ENCODE data around the gene SNX6. TPM values are rescaled to one million over a fixed set of nuclear protein-coding genes. Genes with fewer than 3 reads are reported as not detected.
"Not testable (repeated sequence)": the region's sequence is repeated elsewhere in the genome, so short reads cannot be mapped to it uniquely, and the experiment has no call there.

The SNX6 gene
- total and polyA plus RNA-seq, 7 donors, result 69.4 to 136 (median 94.2) TPM

DNA sequence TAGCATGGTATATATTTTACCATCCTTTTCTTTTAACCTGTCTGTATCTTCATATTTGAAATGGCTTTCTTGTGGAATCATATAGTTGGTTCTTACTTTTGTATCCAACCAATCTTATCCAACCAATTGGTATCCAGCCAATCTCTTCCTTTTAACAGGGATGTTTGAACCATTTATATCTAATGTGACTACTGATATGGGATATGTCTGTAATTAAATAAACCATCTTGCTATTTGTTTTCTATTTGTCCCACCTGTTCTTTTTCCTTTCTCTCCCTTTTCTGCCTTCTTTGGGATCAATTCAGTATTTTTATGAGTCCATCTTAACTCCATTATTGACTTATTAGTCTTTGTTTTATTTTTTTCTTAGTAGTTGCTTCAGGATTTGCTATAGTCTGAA, 30.8 kb upstream of the SNX6 start:
- no peaks in the 10 kb centered on the region for H3K36me3 ChIP-seq
- no peaks in the 10 kb centered on the region for H3K9me3 ChIP-seq
- no peaks in the 10 kb centered on the region for H3K4me1 ChIP-seq
- no peaks in the 10 kb centered on the region for H3K27me3 ChIP-seq
- DNase-seq, result no peak
- intact Hi-C loops (cut with DNase I), result no loop called here
- no peak overlapping the region for H3K4me3 ChIP-seq
- TF ChIP-seq POLR2A (IDR thresholded peaks at IDR 0.05), result no peak
- TF ChIP-seq, protein P1, sequence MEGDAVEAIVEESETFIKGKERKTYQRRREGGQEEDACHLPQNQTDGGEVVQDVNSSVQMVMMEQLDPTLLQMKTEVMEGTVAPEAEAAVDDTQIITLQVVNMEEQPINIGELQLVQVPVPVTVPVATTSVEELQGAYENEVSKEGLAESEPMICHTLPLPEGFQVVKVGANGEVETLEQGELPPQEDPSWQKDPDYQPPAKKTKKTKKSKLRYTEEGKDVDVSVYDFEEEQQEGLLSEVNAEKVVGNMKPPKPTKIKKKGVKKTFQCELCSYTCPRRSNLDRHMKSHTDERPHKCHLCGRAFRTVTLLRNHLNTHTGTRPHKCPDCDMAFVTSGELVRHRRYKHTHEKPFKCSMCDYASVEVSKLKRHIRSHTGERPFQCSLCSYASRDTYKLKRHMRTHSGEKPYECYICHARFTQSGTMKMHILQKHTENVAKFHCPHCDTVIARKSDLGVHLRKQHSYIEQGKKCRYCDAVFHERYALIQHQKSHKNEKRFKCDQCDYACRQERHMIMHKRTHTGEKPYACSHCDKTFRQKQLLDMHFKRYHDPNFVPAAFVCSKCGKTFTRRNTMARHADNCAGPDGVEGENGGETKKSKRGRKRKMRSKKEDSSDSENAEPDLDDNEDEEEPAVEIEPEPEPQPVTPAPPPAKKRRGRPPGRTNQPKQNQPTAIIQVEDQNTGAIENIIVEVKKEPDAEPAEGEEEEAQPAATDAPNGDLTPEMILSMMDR (IDR thresholded peaks at IDR 0.05), result no peak
- TF ChIP-seq EP300 (IDR thresholded peaks at IDR 0.05), result no peak
- TF ChIP-seq POLR2AphosphoS5 (IDR thresholded peaks at IDR 0.05), result no peak
- H3K27ac ChIP-seq, result no peak overlapping the region

GRCh38 chr14:34655959-34656358, 26.0 kb upstream of the SNX6 start:
- no peak for TF ChIP-seq POLR2AphosphoS5 (IDR thresholded peaks at IDR 0.05)
- TF ChIP-seq POLR2A (IDR thresholded peaks at IDR 0.05), result no peak
- Histone ChIP-seq H3K27me3 (no peaks in the 10 kb centered on the region), H3K9me3 (no peaks in the 10 kb centered on the region), H3K4me3 (no peak overlapping the region), H3K36me3 (no peaks in the 10 kb centered on the region), H3K27ac (no peak overlapping the region), H3K4me1 (no peaks in the 10 kb centered on the region)
- no peak for DNase-seq
- WGBS, 2 donors, result 74 to 83% methylated on average over 1 of the region's 1 CpG
- intact Hi-C loops (cut with DNase I), result no loop called here

DNA sequence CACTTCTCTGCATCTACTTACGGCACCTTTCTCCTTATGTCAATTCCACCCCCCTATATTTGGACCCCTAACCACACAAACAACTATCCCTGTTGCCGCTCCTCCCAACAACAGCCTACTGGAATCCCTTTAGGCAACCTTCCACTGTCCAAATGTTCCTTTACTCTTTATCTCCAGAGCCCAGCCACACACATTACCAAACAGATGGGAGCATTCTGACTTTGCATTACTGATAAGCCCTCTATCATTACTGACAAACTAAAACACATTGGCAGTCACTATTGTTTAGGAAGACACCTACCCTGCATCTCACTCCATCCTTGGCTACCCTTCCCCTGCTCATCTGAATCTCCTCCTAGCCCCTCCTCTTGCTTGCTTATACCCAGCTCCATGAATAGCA, 23.1 kb upstream of the SNX6 start:
- DNase-seq; intact Hi-C loops (cut with DNase I); H3K4me1 ChIP-seq; H3K36me3 ChIP-seq; H3K27ac ChIP-seq; H3K27me3 ChIP-seq; H3K9me3 ChIP-seq; H3K4me3 ChIP-seq: not testable (repeated sequence)
- WGBS, 2 donors, result 97% methylated on average over 2 of the region's 2 CpGs

DNA sequence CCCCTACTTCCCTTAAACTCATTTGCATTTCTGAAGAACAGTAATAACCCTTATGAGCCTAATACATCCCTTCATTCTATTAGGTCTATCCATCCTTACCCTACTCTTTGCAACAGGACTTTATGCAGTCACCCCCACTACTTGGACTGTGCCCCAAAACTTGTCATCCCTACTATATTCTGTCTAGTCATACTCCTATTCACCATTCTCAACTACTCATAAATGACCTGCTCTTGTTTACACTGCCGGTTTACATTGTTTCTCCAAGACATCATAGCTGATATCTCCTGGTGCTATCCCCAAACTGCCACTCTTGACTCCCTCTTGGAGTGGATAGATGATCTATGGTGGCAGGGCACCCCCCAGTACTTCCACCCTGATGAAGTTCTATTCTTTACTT, 22.4 kb upstream of the SNX6 start:
- DNase-seq; H3K27ac ChIP-seq; H3K27me3 ChIP-seq; H3K36me3 ChIP-seq; H3K4me1 ChIP-seq; H3K9me3 ChIP-seq; intact Hi-C loops (cut with DNase I); H3K4me3 ChIP-seq: not testable (repeated sequence)
- WGBS, 2 donors, result 52 to 81% methylated on average over 1 of the region's 1 CpG

DNA sequence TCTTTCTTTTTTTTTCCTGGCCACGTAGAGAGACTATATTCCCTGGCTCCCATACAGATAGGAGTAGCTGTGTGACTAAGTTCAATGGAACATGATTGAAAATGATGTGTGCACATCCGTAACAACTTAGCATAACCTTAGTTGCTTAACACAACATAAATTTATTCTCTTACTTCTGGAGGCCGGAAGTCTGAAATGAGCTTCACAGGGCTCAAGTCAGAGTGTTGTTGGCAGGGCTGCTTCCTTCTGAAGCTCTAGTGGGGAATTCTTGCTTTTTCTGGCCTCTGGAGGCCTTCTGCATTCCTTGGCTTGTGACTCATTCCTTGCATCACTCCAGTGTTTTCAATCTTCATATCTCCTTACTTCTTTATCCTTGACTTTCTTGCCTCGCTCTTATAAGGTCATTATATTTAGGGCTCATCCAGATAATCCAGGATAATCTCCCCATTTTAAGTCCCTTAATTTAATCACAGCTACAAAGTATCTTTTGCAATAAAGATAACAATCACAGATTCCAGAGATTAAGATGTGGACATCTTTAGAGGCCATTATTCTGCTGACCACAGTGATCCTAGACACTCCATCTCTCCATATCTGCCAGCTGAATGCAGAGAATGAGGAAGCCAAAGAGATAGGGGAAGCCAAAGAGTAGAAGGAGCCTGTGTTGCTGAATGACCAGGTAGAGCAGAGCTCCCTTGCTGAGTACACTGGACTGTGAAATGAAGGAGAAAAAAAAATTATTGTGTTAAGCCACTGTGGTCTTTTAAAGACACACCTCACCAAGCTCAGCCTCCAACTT, 21.0 kb upstream of the SNX6 start:
- Histone ChIP-seq H3K27me3 (no peaks in the 10 kb centered on the region), H3K4me1 (no peaks in the 10 kb centered on the region), H3K27ac (peak overlapping the region in 2 of 4 donors; percentile 18 to 27), H3K36me3 (no peaks in the 10 kb centered on the region), H3K9me3 (no peaks in the 10 kb centered on the region), H3K4me3 (no peak overlapping the region)
- DNase-seq, result no peak
- intact Hi-C loops (cut with DNase I), result no loop called here
- no peak for TF ChIP-seq EP300 (IDR thresholded peaks at IDR 0.05)
- TF ChIP-seq, protein P1 (IDR thresholded peaks at IDR 0.05), result no peak
- TF ChIP-seq POLR2AphosphoS5 (IDR thresholded peaks at IDR 0.05), result no peak
- no peak for TF ChIP-seq POLR2A (IDR thresholded peaks at IDR 0.05)
- WGBS, 2 donors, result 84 to 85% methylated on average over 4 of the region's 4 CpGs

- WGBS, 2 donors, result 85 to 88% methylated on average over 2 of the region's 2 CpGs
- H3K27me3 ChIP-seq; H3K4me3 ChIP-seq; H3K36me3 ChIP-seq; H3K9me3 ChIP-seq; intact Hi-C loops (cut with DNase I); H3K4me1 ChIP-seq; H3K27ac ChIP-seq; DNase-seq: not testable (repeated sequence)
Observed at GRCh38 chr14:34650006-34650405, 20.1 kb upstream of the SNX6 start.

DNA sequence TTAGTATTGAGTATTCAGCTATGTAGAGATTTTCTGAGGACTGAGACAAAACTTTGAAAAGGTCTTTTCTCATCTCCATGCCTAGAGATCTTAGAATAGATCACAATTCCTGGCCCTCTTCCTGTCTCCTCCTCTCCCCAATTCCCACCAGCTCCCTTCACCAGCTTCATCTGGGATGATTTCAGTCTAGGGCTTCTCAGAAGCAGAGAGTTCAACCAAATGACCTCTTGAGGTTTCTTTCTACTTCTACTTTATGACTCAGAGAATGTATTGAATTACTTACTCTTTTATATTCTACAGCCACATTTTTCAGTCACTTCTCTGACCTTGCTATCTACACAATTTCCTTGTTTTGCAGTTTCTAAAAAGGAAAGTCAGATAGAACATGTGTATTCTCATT, 19.4 kb upstream of the SNX6 start:
- intact Hi-C loops (cut with DNase I), result no loop called here
- Histone ChIP-seq H3K27me3 (no peaks in the 10 kb centered on the region), H3K9me3 (no peaks in the 10 kb centered on the region), H3K4me3 (no peak overlapping the region), H3K36me3 (no peaks in the 10 kb centered on the region), H3K27ac (no peak overlapping the region), H3K4me1 (no peaks in the 10 kb centered on the region)
- DNase-seq, result no peak
- TF ChIP-seq EP300 (IDR thresholded peaks at IDR 0.05), result no peak
- TF ChIP-seq, protein P1 (IDR thresholded peaks at IDR 0.05), result no peak
- TF ChIP-seq POLR2A (IDR thresholded peaks at IDR 0.05), result no peak
- no peak for TF ChIP-seq POLR2AphosphoS5 (IDR thresholded peaks at IDR 0.05)

Data from sigmoid colon (tissue), 7 donors.